Esophagus squamous epithelium (tissue), 5 donors: ENCODE data around the gene CRYBA1. TPM values are rescaled to one million over a fixed set of nuclear protein-coding genes. Genes with fewer than 3 reads are reported as not detected.
A peak's percentile ranks its signal among the peaks of the same experiment; 100 is the strongest.

ENCODE experiments used
- DNase-seq: peaks from one replicate; lab custom pipeline; 2025; lab: John Stamatoyannopoulos, UW
- H3K27ac ChIP-seq, 4 donors: fragments of 200-600 bp; sonication (generic); one replicate each; pipeline ENCODE4 v1.5.1; 2016 to 2019; ENCODE audit warnings: mild to moderate bottlenecking in 1 of 4
- H3K27me3 ChIP-seq, 4 donors: fragments of 200-600 bp; sonication (generic); 1 replicate in 3 of 4; 2 replicates in 1 of 4; pipeline versions ENCODE4 v1.5.1 to v1.6.0; 2017 to 2021; ENCODE audit warnings: antibody characterized with exemption in 1 of 4
- H3K36me3 ChIP-seq, 3 donors: fragments of 200-600 bp; sonication (generic); one replicate each; pipeline ENCODE4 v1.5.1; 2016 to 2019
- H3K4me1 ChIP-seq, 3 donors: fragments of 200-600 bp; sonication (generic); one replicate each; pipeline ENCODE4 v1.5.1; 2017 to 2019
- H3K4me3 ChIP-seq, 4 donors: fragments of 200-600 bp; sonication (generic); 1 replicate in 3 of 4; 2 replicates in 1 of 4; pipeline ENCODE4 v1.5.1; 2016 to 2019; ENCODE audit warnings: mild to moderate bottlenecking in 2 of 4, moderate library complexity in 1 of 4
- H3K9me3 ChIP-seq, 3 donors: fragments of 200-600 bp; sonication (generic); one replicate each; pipeline ENCODE4 v1.5.1; 2016 to 2019
- POLR2A ChIP-seq, 4 donors: fragments of 450-650 bp; IDR thresholded peaks; one replicate each; pipeline ENCODE4 v1.6.1; 2017; ENCODE audit warnings: antibody characterized with exemption in 4 of 4, mild to moderate bottlenecking in 4 of 4, moderate library complexity in 3 of 4
- WGBS, 2 donors: methylation state at CpG; one replicate each; pipeline ENCODE4 v1.1.5; 2018; 5-methylcytosine and 5-hydroxymethylcytosine counted together
- intact Hi-C: fragments of 100-400 bp; cut with DNase I; formaldehyde crosslinking; loops from one replicate; pipeline ENCODE4 v1.15.0; 2022
- total RNA-seq, 4 donors: library from RNA; depleted of rRNA; stranded (reverse); fragments of >200 nt; gene quantifications; one replicate each; pipeline ENCODE4 v1.1.0, GENCODE V29; 2016
- TF ChIP-seq, protein P1 (sequence below), 6 experiments: fragments of 450-650 bp in 4 of 6; fragments of 200-600 bp in 2 of 6; sonication (generic) in 2 of 6; IDR thresholded peaks; one replicate each; pipeline ENCODE4 v1.5.1; 2016 to 2019; ENCODE audit warnings: antibody characterized with exemption in 6 of 6, mild to moderate bottlenecking in 4 of 6, moderate library complexity in 4 of 6
- donor health status: DM: yes; HTN: yes; CAD: no.

CRYBA1 gene
- total RNA-seq, 4 donors from 2014 or later = not detected

GRCh38 chr17:29209073-29209472 lies 37.6 kb upstream of the CRYBA1 start:
- no peak for TF ChIP-seq POLR2A (IDR thresholded peaks at IDR 0.05)
- TF ChIP-seq, protein P1, sequence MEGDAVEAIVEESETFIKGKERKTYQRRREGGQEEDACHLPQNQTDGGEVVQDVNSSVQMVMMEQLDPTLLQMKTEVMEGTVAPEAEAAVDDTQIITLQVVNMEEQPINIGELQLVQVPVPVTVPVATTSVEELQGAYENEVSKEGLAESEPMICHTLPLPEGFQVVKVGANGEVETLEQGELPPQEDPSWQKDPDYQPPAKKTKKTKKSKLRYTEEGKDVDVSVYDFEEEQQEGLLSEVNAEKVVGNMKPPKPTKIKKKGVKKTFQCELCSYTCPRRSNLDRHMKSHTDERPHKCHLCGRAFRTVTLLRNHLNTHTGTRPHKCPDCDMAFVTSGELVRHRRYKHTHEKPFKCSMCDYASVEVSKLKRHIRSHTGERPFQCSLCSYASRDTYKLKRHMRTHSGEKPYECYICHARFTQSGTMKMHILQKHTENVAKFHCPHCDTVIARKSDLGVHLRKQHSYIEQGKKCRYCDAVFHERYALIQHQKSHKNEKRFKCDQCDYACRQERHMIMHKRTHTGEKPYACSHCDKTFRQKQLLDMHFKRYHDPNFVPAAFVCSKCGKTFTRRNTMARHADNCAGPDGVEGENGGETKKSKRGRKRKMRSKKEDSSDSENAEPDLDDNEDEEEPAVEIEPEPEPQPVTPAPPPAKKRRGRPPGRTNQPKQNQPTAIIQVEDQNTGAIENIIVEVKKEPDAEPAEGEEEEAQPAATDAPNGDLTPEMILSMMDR (IDR thresholded peaks at IDR 0.05) = no peak
- no peaks in the 10 kb centered on the region for H3K27me3 ChIP-seq
- H3K36me3 ChIP-seq = no peaks in the 10 kb centered on the region
- 77 to 87% methylated on average over 5 of the region's 5 CpGs for WGBS, 2 donors
- no peak overlapping the region for H3K27ac ChIP-seq
- H3K4me1 ChIP-seq = peaks cover 0 to 7% (median 0%) of the 10 kb centered on the region in 3 donors
- intact Hi-C loops = no loop called here
- no peaks in the 10 kb centered on the region for H3K9me3 ChIP-seq
- H3K4me3 ChIP-seq = no peak overlapping the region
- no peak for DNase-seq

DNA sequence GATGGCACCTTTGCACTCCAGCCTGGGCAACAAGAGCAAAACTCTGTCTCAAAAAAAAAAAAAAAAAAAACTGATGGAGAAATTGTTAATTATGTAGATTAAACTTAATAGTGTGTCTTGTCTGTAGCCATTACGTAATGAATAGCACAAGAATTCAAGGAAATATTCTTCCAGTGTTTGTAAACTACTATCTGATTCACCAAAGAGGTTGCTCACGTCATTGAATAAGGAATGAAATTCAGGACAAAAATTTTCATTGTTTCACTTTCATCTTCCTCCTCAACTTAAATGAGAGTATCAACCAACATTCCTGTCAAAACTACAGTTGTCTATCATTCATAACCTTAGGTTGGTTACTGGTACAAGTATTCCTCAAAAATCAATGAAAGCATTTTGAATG lies 35.8 kb upstream of the CRYBA1 start:
- no peak overlapping the region for H3K27ac ChIP-seq
- H3K4me3 ChIP-seq = no peak overlapping the region
- WGBS, 2 donors = 47 to 51% methylated on average over 2 of the region's 2 CpGs
- no peaks in the 10 kb centered on the region for H3K36me3 ChIP-seq
- no peak for TF ChIP-seq POLR2A (IDR thresholded peaks at IDR 0.05)
- TF ChIP-seq, protein P1 (IDR thresholded peaks at IDR 0.05) = no peak
- H3K27me3 ChIP-seq = no peaks in the 10 kb centered on the region
- H3K4me1 ChIP-seq = peaks cover 0 to 7% (median 0%) of the 10 kb centered on the region in 3 donors
- no peaks in the 10 kb centered on the region for H3K9me3 ChIP-seq
- no peak for DNase-seq
- intact Hi-C loops = no loop called here

GRCh38 chr17:29212094-29212631 lies 34.5 kb upstream of the CRYBA1 start:
- no peaks in the 10 kb centered on the region for H3K36me3 ChIP-seq
- H3K9me3 ChIP-seq = no peaks in the 10 kb centered on the region
- no peak overlapping the region for H3K4me3 ChIP-seq
- intact Hi-C loops = no loop called here
- H3K27me3 ChIP-seq = no peaks in the 10 kb centered on the region
- peak overlapping the region in 2 of 4 donors; percentile 48 to 68 for H3K27ac ChIP-seq
- peaks cover 0 to 11% (median 0%) of the 10 kb centered on the region in 3 donors for H3K4me1 ChIP-seq
- WGBS, 2 donors = 86 to 100% methylated on average over 1 of the region's 1 CpG
- DNase-seq = no peak
- TF ChIP-seq, protein P1 (IDR thresholded peaks at IDR 0.05) = no peak
- no peak for TF ChIP-seq POLR2A (IDR thresholded peaks at IDR 0.05)

GRCh38 chr17:29212681-29213121 lies 34.0 kb upstream of the CRYBA1 start:
- Histone ChIP-seq H3K4me1 (peaks cover 0 to 12% (median 0%) of the 10 kb centered on the region in 3 donors), H3K36me3 (no peaks in the 10 kb centered on the region), H3K27ac (peak overlapping the region in 3 of 4 donors; percentile 48 to 68 (median 65)), H3K9me3 (no peaks in the 10 kb centered on the region), H3K4me3 (no peak overlapping the region), H3K27me3 (no peaks in the 10 kb centered on the region)
- TF ChIP-seq POLR2A (IDR thresholded peaks at IDR 0.05) = no peak
- 41 to 56% methylated on average over 5 of the region's 5 CpGs for WGBS, 2 donors
- DNase-seq = no peak
- intact Hi-C loops = no loop called here

DNA sequence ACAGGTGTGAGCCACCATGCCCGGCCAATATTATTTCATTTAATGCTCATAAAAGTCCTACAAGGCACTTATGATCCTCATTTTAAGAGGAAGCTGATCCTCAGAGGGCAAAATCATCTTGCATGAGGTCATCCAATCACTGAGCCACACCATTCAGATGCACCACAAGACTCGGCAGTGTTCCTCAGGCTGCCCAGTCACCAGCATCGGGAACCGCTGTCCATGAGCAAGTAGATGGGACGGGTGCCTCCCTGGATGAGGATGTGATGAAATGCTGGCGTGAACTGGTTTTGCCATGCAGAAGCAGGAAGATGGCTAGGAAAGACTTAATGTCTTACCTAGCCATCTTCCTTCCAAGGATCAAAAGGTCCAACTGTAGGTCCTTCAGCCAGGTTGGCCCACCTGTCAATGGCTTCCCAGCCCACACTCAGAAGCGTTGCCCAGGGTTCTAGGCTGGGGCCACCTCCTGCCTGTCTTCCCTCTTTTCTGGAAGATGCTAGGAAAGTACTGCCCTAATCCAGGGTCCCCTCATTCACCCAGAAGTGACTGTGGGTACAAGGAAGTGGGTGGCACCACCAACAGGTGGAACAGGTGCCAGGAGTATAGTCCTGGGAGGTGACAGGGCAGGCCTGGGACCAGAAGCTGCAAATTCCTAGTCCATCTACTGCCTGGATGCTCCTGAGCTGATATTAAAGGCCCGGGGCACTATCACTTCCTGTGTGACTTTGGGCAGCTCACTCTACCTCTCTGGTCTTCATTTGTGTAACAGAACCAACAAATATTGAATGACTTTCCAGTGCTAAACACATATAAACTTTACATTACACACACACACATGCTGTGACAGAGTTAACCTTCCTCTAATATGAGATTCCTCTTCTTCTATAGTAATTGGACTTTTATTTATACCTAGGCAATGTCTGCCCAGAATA lies 32.2 kb upstream of the CRYBA1 start:
- Histone ChIP-seq H3K27ac (no peak overlapping the region), H3K27me3 (no peaks in the 10 kb centered on the region), H3K9me3 (no peaks in the 10 kb centered on the region), H3K36me3 (no peaks in the 10 kb centered on the region), H3K4me1 (peaks cover 0 to 16% (median 3%) of the 10 kb centered on the region in 3 donors), H3K4me3 (no peak overlapping the region)
- TF ChIP-seq POLR2A (IDR thresholded peaks at IDR 0.05) = no peak
- TF ChIP-seq, protein P1 (IDR thresholded peaks at IDR 0.05) = no peak
- intact Hi-C loops = loop anchor here (5.0 kb wide), 1 partner anchor 67 kb away; no protein-coding TSS in a partner anchor
- DNase-seq = no peak
- WGBS, 2 donors = 79 to 94% methylated on average over 7 to 8 of the region's 8 CpGs
